Breast epithelium (tissue), 4 donors: ENCODE results near the gene CIAO2B. TPM values are rescaled to one million over a fixed set of nuclear protein-coding genes. Genes with fewer than 3 reads are reported as not detected.
"Not testable (repeated sequence)": the region's sequence is repeated elsewhere in the genome, so short reads cannot be mapped to it uniquely, and the experiment has no call there.

Source experiments
- DNase-seq, 2 donors: peaks; one replicate each; pipeline ENCODE4 v3.0.0-alpha.2; 2019; ENCODE audit warnings: low spot score in 2 of 2
- H3K27ac ChIP-seq, 2 donors: fragments of 200-600 bp; sonication (generic) in 1 of 2; one replicate each; pipeline ENCODE4 v1.5.1; 2016 to 2019; ENCODE audit warnings: mild to moderate bottlenecking in 1 of 2
- H3K27me3 ChIP-seq, 2 donors: fragments of 200-600 bp; sonication (generic) in 1 of 2; one replicate each; pipeline versions ENCODE4 v1.5.1 to v1.6.0; 2017 to 2019; ENCODE audit warnings: control low read depth in 1 of 2, mild to moderate bottlenecking in 1 of 2
- H3K36me3 ChIP-seq: fragments of 200-600 bp; one replicate; pipeline ENCODE4 v1.5.1; 2019
- H3K4me1 ChIP-seq, 2 donors: fragments of 200-600 bp; sonication (generic); one replicate each; pipeline ENCODE4 v1.5.1; 2016 to 2019; ENCODE audit warnings: control low read depth in 1 of 2
- H3K4me3 ChIP-seq, 3 donors: fragments of 200-600 bp; sonication (generic); 1 replicate in 2 of 3; 2 replicates in 1 of 3; pipeline ENCODE4 v1.5.1; 2016 to 2019; ENCODE audit warnings: mild to moderate bottlenecking in 3 of 3, moderate library complexity in 2 of 3
- H3K9me3 ChIP-seq, 2 donors: fragments of 200-600 bp; sonication (generic) in 1 of 2; one replicate each; pipeline ENCODE4 v1.5.1; 2016 to 2019; ENCODE audit warnings: control low read depth in 1 of 2
- CTCF ChIP-seq, 3 donors: fragments of 450-650 bp; IDR thresholded peaks; one replicate each; pipeline ENCODE4 v1.5.1; 2016 to 2017; ENCODE audit warnings: antibody characterized with exemption in 3 of 3, mild to moderate bottlenecking in 3 of 3, moderate library complexity in 3 of 3
- POLR2A ChIP-seq: fragments of 450-650 bp; IDR thresholded peaks from one replicate; pipeline ENCODE4 v1.6.1; 2016; ENCODE audit warnings: antibody characterized with exemption, mild to moderate bottlenecking, moderate library complexity
- POLR2AphosphoS5 ChIP-seq, 3 donors: sonication (generic); formaldehyde crosslinking; IDR thresholded peaks; one replicate each; pipeline ENCODE4 v1.6.1; 2017; ENCODE audit warnings: antibody characterized with exemption in 3 of 3
- intact Hi-C: fragments of 100-400 bp; cut with DNase I; formaldehyde crosslinking; loops from one replicate; pipeline ENCODE4 v1.15.1; 2023; ENCODE audit warnings: low total_unique reads
- total RNA-seq, 3 donors: library from RNA; depleted of rRNA; stranded (reverse); fragments of >200 nt; gene quantifications; one replicate each; pipeline ENCODE4 v1.1.0, GENCODE V29; 2016

Gene CIAO2B
- total RNA-seq, 3 donors from 2014 or later = 45.7 to 77.3 (median 65.4) TPM

GRCh38 chr16:66898933-66899309 is 35.3 kb downstream of the CIAO2B start:
- Histone ChIP-seq H3K4me1 (no peaks in the 10 kb centered on the region), H3K27ac (peak overlapping the region; percentile 68 to 84), H3K9me3 (no peaks in the 10 kb centered on the region), H3K4me3 (no peak overlapping the region), H3K27me3 (no peaks in the 10 kb centered on the region), H3K36me3 (no peaks in the 10 kb centered on the region)
- no peak for DNase-seq
- intact Hi-C loops = no loop called here
- TF ChIP-seq CTCF (IDR thresholded peaks at IDR 0.05) = no peak
- no peak for TF ChIP-seq POLR2AphosphoS5 (IDR thresholded peaks at IDR 0.05)
- TF ChIP-seq POLR2A = no peak

GRCh38 chr16:66898207-66898606 is 36.0 kb downstream of the CIAO2B start:
- no peaks in the 10 kb centered on the region for H3K36me3 ChIP-seq
- no peaks in the 10 kb centered on the region for H3K27me3 ChIP-seq
- H3K4me1 ChIP-seq = no peaks in the 10 kb centered on the region
- no peak overlapping the region for H3K4me3 ChIP-seq
- no peaks in the 10 kb centered on the region for H3K9me3 ChIP-seq
- DNase-seq = no peak
- no peak for TF ChIP-seq POLR2A
- no peak overlapping the region for H3K27ac ChIP-seq
- intact Hi-C loops = no loop called here

- H3K36me3 ChIP-seq, H3K9me3 ChIP-seq, H3K4me1 ChIP-seq, DNase-seq, intact Hi-C loops, H3K4me3 ChIP-seq, H3K27ac ChIP-seq, H3K27me3 ChIP-seq: not testable (repeated sequence)
Observed at GRCh38 chr16:66896682-66897081, 37.5 kb downstream of the CIAO2B start.

- intact Hi-C loops = no loop called here
Observed at GRCh38 chr16:66895999-66896398, 38.2 kb downstream of the CIAO2B start.

GRCh38 chr16:66895689-66895979 is 38.6 kb downstream of the CIAO2B start:
- Histone ChIP-seq H3K4me1 (no peaks in the 10 kb centered on the region), H3K4me3 (no peak overlapping the region), H3K27me3 (no peaks in the 10 kb centered on the region), H3K36me3 (no peaks in the 10 kb centered on the region), H3K9me3 (no peaks in the 10 kb centered on the region), H3K27ac (no peak overlapping the region)
- no peak for DNase-seq
- TF ChIP-seq POLR2AphosphoS5 (IDR thresholded peaks at IDR 0.05) (no peak), CTCF (IDR thresholded peaks at IDR 0.05) (no peak), POLR2A (no peak)
- intact Hi-C loops = no loop called here

More at GRCh38 chr16:66895999-66896398, 38.2 kb downstream of the CIAO2B start:
- H3K27ac ChIP-seq = no peak overlapping the region
- no peak overlapping the region for H3K4me3 ChIP-seq
- no peaks in the 10 kb centered on the region for H3K27me3 ChIP-seq
- DNase-seq = no peak
- TF ChIP-seq POLR2AphosphoS5 (IDR thresholded peaks at IDR 0.05) (no peak), CTCF (IDR thresholded peaks at IDR 0.05) (no peak), POLR2A (no peak)
- H3K4me1 ChIP-seq = no peaks in the 10 kb centered on the region
- H3K36me3 ChIP-seq = no peaks in the 10 kb centered on the region
- H3K9me3 ChIP-seq = no peaks in the 10 kb centered on the region

- DNase-seq = peak in 1 of 2 donors; percentile 40
- Histone ChIP-seq H3K4me1 (no peaks in the 10 kb centered on the region), H3K4me3 (no peak overlapping the region), H3K9me3 (no peaks in the 10 kb centered on the region), H3K36me3 (no peaks in the 10 kb centered on the region), H3K27ac (no peak overlapping the region), H3K27me3 (no peaks in the 10 kb centered on the region)
- TF ChIP-seq CTCF (IDR thresholded peaks at IDR 0.05) (peak in 2 of 3 donors; percentile 55 to 58), POLR2AphosphoS5 (IDR thresholded peaks at IDR 0.05) (no peak)
- intact Hi-C loops = no loop called here
Observed at GRCh38 chr16:66894948-66895688, 39.1 kb downstream of the CIAO2B start.
